GM19328 (cell line): ENCODE measurements around the gene PITPNC1.
"Not testable (repeated sequence)": the region's sequence is repeated elsewhere in the genome, so short reads cannot be mapped to it uniquely, and the experiment has no call there.

Experiments used
- ATAC-seq: cut with Tn5 transposase; IDR thresholded peaks from one replicate; pipeline ENCODE4 v1.9.1; 2021; ENCODE audit warnings: mild to moderate bottlenecking, moderate library complexity; ENCODE audit not compliant: unreplicated experiment

PITPNC1 gene

DNA sequence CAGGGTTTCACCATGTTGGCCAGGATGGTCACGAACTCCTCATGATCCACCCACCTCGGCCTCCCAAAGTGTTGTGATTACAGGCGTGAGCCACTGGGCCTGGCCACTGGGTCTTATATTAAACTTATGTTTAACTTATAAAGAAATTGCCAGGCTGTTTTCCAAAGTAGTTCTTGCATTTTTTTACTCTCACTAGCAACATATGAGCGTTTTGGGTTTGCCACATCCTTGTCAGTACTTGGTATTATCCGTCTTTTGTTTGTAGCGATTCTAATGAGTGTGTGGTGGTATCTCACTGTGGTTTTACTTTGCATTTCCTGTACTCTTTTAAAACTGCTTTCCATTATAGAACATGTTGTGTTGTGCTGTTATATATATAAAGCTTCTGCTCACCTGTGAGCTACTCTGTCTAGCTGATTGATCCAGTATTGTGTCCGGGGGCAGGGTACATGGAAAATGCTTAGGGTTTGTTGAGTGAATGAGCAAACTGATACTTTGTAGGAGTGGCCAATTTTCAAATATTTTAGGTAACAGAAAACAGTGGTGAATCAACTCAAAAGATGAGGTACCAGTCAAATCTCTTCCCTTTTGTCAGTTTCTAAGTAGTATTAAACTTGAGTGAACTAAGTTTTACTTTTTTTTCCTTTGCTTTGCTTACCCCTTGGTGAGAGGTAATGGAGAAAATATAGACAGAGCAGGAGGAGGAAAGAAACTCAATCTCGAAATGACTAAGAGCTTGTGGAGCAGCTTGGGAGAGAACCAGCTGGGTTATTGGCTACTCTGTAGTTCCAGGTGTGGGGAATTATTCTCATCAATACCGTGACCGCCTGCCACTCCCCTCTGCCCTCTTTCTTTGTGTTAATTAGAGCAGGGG, 75.8 kb downstream of the PITPNC1 start:
- peak; percentile 64 for ATAC-seq

DNA sequence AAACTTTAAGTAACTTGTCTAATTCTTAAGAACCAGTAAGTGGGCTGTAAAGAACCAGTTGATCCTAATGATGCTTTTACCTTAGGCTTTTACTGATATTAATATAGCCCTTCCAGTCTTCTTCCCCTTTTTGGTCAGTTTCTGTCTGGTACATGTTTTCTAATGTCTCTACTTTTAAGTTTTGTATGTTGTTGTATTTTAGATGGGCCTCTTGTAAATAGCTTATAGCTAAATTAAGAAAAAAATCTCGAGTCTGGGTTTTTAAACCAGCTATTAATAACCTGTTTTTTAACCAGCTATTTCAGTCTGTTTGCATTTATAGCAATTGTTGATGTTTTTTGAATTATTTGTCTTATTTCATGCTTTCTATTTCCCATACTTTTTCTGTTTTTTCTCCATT, 79.0 kb downstream of the PITPNC1 start:
- ATAC-seq: no peak

DNA sequence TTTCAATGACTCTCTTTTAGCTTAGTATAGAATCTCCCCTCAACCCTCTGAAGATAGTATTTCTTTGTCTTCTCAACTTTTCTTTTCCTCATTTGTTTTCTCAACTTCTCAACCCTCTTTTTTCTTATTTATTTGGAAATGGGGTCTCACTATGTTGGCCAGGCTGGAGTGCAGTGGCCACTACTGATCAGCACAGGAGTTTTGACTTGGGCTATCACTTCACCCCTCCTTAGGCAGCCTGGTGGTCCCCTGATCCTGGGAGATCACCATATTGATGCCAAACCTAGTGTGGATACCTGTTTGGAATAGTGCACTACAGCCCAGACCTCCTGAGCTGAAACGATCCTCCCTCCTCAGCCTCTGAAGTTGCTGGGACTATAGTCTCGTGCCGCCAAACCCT, 79.8 kb downstream of the PITPNC1 start:
- no peak for ATAC-seq

DNA sequence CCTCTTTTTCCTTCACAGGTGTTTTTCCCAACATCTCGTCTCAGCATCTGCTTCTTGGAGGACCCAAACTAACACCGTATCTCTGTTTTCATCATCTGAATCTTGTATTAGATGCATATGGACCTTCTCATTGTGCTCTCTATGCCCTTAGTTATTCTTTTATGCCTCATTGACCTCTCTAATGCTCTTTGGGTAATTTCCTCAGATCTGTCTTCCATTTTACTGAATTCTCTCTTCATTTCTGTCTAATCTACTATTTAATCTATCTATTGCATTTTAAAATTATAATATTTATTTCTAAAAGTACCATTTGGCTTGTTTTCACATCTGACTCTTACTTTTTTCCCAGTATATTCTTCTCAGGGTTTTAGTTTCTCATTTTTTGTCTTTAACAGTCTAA, 81.1 kb downstream of the PITPNC1 start:
- ATAC-seq: no peak

DNA sequence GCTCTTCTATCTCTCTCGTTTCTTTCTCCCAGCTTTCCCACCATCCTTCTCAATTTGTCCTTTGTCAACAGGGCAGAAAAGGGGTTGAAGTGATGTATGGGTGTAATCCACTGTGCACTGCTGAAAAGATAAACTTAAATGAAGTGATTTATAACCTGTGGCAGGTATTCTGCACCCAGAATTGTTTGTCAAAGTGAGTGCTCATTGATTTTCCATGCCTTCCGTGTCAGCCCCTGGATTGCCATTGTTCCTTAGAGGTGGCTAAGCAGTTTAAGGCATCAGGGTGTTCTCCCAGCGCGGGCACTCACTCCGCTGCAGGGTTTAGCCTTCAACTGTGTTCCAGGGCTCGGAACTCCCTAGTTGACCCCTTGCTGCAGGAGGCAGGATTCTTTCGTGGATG, 82.9 kb downstream of the PITPNC1 start:
- no peak for ATAC-seq

DNA sequence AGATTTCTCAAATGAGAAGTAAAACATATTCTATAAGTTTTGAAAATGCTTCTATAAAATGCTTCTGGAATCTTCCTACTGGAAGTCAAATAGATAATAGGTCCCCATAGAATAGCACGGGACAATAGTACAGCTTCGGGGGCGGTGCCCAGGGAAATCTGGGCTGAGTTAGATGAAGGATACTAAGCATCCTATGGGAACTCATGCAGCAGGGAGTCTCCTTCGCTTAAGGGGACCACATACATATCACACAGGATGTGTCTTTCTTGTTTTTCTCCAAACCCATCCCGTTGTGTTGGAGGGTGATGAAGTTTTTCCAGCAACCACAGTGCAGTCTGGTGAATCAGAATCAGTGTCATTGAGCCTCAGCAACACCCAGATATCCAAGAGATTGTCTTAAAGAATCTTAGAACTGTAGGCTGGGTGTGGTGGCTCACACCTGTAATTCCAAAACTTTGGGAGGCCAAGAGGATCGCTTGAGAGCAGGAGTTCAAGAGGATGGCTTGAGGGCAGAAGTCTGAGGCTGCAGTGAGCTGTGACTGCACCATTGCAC, 84.2 kb downstream of the PITPNC1 start:
- ATAC-seq: no peak

DNA sequence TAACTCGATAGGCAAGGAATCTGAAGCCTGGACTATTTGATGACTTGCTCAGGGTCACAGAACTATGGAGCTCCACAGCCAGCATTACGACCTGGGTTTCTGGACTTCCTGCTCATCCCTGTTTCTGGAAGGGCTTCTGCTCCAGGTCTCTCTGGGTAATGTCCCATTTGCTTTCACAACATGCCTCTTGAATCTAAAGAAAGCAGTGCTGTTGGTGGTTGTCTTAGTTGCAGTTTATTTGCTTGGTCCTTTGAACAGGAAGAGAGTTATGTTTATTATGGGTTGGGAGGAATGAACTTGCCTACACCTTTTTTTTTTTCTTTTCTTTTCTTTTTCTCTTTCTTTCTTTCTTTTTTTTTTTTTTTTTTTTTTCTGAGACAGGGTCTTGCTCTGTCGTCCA, 84.8 kb downstream of the PITPNC1 start:
- ATAC-seq: no peak

DNA sequence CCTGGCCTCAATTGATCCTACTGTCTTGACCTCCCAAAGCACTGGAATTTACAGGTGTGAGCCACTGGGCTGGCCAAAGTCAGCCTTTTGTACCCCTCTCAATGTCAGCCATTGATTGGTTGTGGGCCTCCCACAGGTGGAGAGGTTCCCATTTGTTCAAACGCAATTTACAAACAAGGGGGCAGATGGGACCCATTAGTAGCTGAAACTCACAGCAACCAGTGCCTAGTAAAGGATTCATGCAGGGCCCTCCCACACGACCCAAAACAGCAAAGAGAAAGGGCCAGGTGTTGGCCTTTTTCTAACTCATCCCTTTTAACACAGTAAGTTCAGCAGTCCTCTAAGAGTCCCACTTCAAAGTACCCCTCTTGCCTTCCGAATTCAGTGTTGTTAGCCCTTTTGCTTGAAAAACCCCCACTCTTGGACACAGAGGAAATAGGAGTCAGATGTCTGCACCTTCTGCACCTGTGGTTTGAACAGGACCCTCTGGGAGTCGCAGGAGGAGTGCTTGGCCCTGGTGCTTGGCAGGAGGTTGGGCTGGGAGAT, 89.2 kb downstream of the PITPNC1 start:
- ATAC-seq: no peak

DNA sequence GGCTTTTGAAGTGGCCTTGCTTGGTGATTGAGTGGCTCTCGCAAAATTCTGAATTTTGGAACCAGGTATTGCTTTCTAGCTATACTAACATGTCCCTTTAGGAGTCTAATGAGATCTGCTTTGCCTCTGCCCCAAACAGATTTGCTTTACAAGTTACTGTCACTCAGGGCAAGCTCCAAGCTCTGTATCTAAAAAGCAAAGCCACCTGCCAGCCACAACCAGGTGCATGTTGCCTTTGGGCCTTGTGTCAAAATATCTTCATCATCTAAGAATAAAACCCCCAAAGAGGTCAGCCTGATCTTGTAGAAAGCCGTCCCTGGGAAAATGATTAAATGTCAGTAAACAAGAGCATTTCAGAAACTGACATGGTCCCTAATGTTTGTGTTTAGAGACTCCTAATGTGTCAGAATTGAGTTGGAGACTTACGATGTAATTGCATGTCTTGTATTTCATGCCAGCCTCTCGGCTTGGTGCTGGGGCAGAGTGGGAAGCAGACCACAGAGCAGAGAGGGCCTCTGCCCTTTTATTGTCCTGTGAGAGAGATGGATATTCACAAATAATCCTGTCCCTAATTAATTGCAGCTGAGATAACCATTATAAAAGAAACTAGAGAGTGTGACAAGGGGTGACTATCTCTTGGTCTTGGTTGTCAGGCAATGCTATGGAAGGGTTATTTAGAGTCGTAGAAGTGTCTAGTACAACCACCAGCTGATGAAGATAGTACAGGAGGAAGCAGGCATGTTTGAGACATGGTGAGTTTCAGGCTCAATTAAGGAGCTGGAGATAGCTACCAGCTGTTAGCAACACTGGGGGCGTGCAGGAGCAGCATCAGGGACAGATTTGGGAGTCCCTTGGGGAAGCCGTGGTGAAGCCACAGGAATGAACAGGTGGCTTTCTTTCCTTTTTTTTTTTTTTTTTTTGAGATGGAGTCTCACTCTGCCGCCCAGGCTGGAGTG, 90.7 kb downstream of the PITPNC1 start:
- ATAC-seq: no peak

DNA sequence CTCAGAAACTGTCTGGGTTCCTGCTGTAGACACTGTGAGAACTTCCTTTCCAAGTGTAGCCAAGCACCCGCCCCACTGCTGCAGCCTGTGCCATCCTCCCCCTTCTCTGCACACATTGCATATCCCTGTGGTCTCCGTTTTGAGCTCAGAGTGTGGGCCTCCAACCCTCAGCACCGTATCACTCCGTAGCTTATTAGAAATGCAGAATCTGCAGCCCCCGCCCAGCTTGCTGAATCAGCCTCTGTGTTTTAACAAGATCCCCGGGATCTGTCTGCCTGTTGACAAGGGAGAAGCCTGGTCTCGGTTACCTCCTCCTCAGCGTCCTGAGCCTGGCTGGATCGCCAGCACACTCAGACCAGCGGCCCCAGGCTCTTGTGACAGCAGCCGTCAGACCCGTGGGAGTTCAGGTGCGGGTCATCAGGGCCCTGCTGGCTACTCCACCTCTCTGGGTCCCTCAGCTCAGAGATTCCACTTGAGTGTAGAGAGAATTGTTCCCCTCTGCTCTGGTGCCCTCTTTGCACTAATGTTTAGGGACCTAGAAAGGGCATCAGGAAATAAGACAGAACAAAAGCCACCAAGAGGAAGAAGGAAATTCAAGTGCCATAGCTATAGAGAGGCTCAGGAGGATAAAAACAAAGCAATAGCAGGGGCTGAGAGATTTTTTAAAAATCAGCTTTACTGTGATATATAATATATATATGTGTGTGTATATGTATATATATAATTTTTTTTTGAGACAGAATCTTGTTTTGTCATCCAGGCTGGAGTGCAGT, 92.3 kb downstream of the PITPNC1 start:
- ATAC-seq: no peak

DNA sequence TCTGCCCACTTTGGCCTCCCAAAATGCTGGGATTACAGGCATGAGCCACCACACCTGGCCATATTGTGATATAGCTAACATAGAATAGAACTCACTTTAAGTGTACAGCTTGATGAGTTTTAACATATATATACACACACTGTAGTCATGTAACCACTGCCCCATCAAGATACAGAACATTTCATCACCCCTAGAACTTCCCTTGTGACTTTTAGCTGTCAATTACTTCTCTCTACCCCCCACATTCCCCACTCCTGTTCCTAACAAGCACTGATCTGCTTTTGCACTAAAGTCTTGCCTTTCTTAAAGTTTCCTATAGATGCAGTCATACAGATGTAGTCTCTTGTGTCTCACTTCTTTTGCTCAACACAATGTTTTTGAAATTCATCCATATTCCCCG, 93.1 kb downstream of the PITPNC1 start:
- ATAC-seq: no peak

DNA sequence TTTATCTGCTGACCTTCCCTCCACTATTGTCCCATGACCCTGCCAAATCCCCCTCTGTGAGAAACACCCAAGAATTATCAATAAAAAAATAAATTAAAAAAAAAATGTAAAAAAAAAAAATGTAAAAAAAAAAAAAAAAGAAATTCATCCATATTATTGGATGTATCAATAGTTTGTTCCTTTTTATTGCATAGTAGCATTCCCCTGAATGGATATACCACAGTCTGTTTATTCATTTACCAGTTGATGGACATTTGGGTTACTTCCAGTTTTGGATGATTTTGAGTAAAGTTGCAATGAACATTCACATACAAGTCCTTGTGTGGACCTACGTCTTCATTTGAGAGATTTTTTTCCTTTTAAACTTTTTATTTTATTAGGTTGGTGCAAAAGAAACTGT, 94.0 kb downstream of the PITPNC1 start:
- no peak for ATAC-seq

DNA sequence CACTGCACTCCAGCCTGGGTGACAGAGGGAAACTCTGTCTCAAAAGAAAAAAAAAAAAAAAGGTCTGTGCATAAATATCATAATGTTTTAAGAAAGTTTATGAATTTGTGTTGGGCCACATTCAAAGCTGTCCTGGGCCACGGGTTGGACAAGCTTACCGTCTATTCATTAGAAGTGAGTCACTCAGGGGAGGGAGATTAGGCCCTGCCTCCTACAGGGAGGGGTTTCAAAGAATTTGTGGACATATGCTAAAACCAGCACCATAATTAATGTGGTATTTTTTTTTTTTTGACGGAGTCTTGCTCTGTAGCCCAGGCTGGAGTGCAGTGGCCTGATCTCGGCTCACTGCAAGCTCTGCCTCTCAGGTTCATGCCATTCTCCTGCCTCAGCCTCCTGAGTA, 95.5 kb downstream of the PITPNC1 start:
- not testable (repeated sequence) for ATAC-seq

DNA sequence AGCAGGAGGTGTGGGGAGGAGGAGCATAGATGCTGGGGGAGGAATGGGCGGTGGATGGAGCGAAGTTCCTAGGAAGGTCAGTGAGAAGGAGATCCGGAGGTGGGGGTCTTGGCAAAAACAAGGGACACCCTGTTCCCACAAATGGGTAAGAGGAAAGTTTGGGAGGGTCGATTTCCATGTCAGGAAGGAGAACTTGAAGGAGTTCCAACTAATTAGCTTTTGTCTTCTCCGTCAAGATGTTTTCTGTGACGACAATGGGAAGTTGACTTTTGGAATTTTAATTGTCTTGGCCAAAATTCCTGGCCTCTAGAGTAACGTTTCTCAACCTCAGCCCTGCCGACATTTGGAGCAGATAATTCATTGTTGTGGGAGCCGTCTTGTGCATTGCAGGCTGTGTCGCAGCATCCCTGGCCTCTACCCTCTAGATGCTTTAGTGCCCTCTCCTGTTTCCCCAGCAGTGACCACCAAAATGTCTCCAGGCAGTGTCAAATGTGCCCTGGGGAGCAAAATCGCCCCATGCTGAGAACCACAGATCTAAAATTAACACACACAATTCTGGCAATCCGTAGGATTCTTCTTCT, 97.1 kb downstream of the PITPNC1 start:
- ATAC-seq: no peak

DNA sequence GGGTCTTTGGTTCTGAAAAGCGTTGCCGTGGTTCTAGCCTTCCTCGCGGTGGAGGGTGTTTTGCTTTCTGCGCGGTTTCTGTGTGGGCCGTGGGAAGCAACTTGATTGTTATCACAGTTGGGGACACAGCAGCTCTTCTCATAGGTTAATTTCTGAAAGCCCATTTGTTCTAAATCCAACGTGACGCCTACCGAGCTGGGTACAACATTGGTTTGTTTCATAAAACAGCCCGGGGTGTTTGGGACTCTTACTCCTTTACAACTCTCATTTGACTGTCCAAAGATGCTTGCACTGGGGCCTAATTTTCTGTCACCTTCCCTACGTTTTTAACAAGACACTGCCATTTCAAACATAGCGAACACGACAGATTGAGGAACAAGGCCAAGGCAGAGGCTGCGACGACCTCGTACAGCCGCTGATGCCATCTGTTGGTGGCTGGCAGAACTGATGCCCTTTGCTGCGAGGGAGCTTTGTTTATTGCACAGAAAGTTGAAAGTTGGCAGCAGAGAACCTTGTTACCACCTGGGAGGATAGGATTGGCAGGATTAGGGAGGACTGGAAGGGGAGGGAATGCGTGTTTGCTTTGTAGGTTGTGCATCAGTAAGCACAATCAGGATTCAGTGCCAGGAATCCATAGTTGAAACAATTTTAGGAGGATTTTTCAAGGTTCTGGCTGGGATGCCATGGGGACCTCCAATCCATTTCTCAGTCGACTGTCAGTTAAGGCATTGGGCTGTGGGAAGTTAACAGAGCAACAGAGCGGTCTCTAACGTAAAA, 98.3 kb downstream of the PITPNC1 start:
- ATAC-seq: no peak

DNA sequence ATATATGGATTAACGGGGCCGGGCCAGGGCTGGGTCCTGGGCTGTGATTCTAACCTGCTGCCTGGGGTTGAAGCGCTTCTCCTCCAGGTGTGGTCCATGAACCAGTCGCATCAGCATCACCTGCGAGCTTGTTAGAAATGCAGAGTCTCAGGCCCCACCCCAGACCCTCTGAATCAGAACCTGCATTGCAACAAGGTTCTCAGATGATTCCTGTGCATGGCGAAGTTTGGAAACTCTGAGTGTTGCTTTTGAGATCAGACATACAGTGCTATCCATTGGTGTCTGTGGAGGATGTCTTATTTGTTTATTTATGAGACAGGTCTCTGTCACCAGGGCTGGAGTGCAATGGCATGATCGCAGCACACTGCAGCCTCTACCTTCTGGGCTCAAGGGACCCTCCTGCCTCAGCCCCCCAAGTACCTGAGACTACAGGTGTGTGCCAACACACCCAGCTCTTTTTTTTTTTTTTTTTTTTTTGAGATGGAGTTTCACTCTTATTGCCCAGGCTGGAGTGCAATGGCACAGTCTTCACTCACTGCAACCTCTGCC, 99.8 kb downstream of the PITPNC1 start:
- no peak for ATAC-seq

DNA sequence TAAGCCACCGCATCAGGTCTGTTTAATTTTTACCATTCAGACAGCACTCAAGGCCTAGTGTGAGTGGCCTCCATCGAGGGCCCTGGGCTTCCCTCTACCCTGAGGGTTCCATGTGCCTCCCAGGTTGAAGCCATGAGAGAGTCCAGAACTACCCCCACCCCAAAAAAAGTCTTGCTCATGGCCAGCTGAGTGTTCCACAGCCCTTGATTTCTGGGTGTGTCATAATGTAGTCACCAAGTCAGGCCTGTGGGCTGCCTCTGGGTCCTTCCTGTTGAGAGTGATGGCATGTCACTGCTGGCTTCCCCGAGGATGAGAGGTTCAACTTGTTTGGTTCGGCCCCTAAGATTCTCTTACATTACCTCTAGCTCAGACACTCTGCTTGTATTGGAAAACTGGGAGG, 100.6 kb downstream of the PITPNC1 start:
- ATAC-seq: no peak

DNA sequence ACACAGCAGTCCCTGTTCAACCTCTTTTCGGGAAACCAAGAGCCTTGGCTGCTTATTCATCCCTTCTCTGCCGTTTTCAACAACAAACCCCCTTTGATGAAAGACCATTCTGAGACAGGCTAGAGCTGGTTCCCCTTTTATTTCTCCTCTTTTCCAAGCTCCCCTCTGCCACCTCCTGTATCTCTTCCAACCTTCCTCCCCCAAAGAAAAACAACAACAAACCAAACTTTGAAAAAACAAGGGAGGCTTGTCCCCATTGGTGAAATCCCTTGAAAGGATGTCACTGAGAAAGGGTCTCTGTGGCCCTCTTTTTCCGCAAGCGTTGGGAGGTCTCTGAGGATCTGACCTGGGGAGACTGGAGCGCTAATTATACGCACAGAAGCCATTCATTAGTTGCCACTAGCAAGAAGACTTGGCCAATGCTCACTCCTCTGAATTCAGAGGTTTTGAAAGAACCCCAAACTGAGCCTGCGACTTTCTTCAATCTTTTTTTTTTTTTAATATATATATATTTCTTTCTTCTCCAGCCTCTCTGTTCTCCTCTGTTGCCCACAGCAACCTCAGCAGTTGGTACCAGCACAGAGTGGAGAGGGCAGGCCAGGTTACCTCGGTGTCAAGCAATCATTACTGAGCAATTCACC, 101.4 kb downstream of the PITPNC1 start:
- ATAC-seq: no peak

DNA sequence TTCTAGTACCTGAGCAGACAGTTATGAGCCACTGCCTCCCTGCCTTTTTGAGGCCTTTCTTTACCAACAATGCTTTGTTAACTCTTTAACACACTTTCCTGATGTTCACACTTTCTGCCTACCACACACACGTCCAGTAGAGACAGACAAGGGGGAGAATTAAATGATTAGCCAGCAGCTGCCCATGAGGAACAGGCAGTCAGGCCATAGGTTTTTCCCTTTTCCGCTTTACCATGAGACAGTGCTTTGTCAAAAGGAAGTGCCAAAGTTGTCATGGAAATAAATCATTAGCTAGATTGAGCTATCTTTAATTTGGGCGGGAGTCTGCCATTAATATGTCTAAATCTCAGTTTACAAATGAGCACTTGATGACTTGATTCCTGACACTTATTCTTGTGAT, 102.1 kb downstream of the PITPNC1 start:
- ATAC-seq: no peak
